Activated B cell treated with CpG ODN at 0.5 μM for 24 hours (primary cell): ENCODE data around the gene WBP4. TPM values are rescaled to one million over a fixed set of nuclear protein-coding genes. Genes with fewer than 3 reads are reported as not detected.

ENCODE experiments used
- ATAC-seq: fragments of 200-7000 bp; cut with Tn5 transposase; one replicate; pipeline ENCODE4 v1.10.0; 2021; ENCODE audit warnings: low read depth, mild to moderate bottlenecking, moderate library complexity
- CTCF ChIA-PET: fragments of 350-600 bp; sonication (Branson Sonifier 250); formaldehyde crosslinking; loops from one replicate; lab custom pipeline; 2021; ENCODE audit warnings: antibody characterized with exemption; lab: Charles Lee
- POLR2A ChIA-PET: fragments of 350-600 bp; sonication (Branson Sonifier 250); formaldehyde crosslinking; loops from one replicate; lab custom pipeline; 2021; ENCODE audit warnings: antibody characterized with exemption; lab: Charles Lee
- DNase-seq: peaks from one replicate; pipeline ENCODE4 v3.0.0; 2022
- H3K27ac Mint-ChIP-seq: one replicate; pipeline ENCODE4 v1.8.0; 2020; ENCODE audit warnings: mixed read lengths
- H3K27me3 Mint-ChIP-seq: one replicate; pipeline ENCODE4 v1.8.0; 2021; ENCODE audit warnings: mixed read lengths
- H3K36me3 Mint-ChIP-seq: one replicate; pipeline ENCODE4 v1.8.0; 2021; ENCODE audit warnings: low read depth, mixed read lengths
- H3K4me1 Mint-ChIP-seq: one replicate; pipeline ENCODE4 v1.8.0; 2021; ENCODE audit warnings: mixed read lengths
- H3K4me3 Mint-ChIP-seq: one replicate; pipeline ENCODE4 v1.8.0; 2020; ENCODE audit warnings: mild to moderate bottlenecking, mixed read lengths
- H3K9me3 Mint-ChIP-seq: one replicate; pipeline ENCODE4 v1.8.0; 2020; ENCODE audit warnings: mixed read lengths
- CTCF ChIP-seq: fragments of 200-600 bp; IDR thresholded peaks from one replicate; pipeline ENCODE4 v1.8.0; 2022; ENCODE audit warnings: antibody characterized with exemption, mild to moderate bottlenecking
- intact Hi-C: fragments of 100-400 bp; cut with micrococcal nuclease; formaldehyde crosslinking; loops from one replicate; pipeline ENCODE4 v1.15.1; 2024
- total RNA-seq: library from RNA; stranded (reverse); gene quantifications from 2 replicates; pipeline ENCODE4 v1.2.3, GENCODE V29; 2022

Gene WBP4
- total RNA-seq, 1 donor from 2014 or later, result 8.6 TPM

- POLR2A ChIA-PET, result interaction anchor here (0.8 to 7.9 kb wide), 12 partner anchors 10 to 352 kb away, joined by 3 to 118 read pairs (median 6); partner anchors contain the start of gene WBP4
- CTCF ChIA-PET, result interaction anchor here (2.1 to 2.4 kb wide), 2 partner anchors 37 to 43 kb away, joined by 9 to 11 read pairs; no protein-coding TSS in a partner anchor
- intact Hi-C loops, result loop anchor here (1.0 to 10.0 kb wide), 3 partner anchors 10 to 1258 kb away; partner anchors contain the start of genes AKAP11 and FOXO1
- Mint-ChIP-seq H3K4me1 (peaks cover 57% of the 10 kb centered on the region), H3K27ac (peak overlapping the region; percentile 92), H3K27me3 (no peaks in the 10 kb centered on the region), H3K36me3 (peaks cover 42% of the 10 kb centered on the region), H3K9me3 (no peaks in the 10 kb centered on the region), H3K4me3 (peak overlapping the region; percentile 94)
- no peak for TF ChIP-seq CTCF
- DNase-seq (no peak), ATAC-seq (peak; percentile 36)
Observed at GRCh38 chr13:41017159-41017558, 44.1 kb upstream of the WBP4 start.

GRCh38 chr13:41017817-41018601 is 43.3 kb upstream of the WBP4 start:
- ChIA-PET CTCF (interaction anchor here (1.1 to 2.4 kb wide), 5 partner anchors 36 to 241 kb away, joined by 3 to 11 read pairs (median 5); no protein-coding TSS in a partner anchor), POLR2A (interaction anchor here (0.6 to 7.9 kb wide), 16 partner anchors 11 to 353 kb away, joined by 3 to 118 read pairs (median 6); partner anchors contain the start of gene WBP4)
- H3K4me3 Mint-ChIP-seq, result peak overlapping the region; percentile 94
- no peaks in the 10 kb centered on the region for H3K9me3 Mint-ChIP-seq
- H3K27me3 Mint-ChIP-seq, result no peaks in the 10 kb centered on the region
- intact Hi-C loops, result loop anchor here (1.0 to 10.0 kb wide), 5 partner anchors 11 to 1257 kb away; partner anchors contain the start of genes AKAP11, FOXO1 and NAA16
- peaks cover 53% of the 10 kb centered on the region for H3K4me1 Mint-ChIP-seq
- H3K36me3 Mint-ChIP-seq, result peaks cover 38% of the 10 kb centered on the region
- DNase-seq, result no peak
- ATAC-seq, result no peak
- H3K27ac Mint-ChIP-seq, result peak overlapping the region; percentile 92
- TF ChIP-seq CTCF, result no peak

GRCh38 chr13:41018602-41018948 is 42.7 kb upstream of the WBP4 start:
- CTCF ChIA-PET, result interaction anchor here (0.6 to 2.4 kb wide), 9 partner anchors 35 to 241 kb away, joined by 3 to 11 read pairs (median 3); no protein-coding TSS in a partner anchor
- POLR2A ChIA-PET, result interaction anchor here (0.6 to 7.9 kb wide), 16 partner anchors 12 to 1254 kb away, joined by 3 to 118 read pairs (median 6); partner anchors contain the start of gene WBP4
- TF ChIP-seq CTCF, result no peak
- no peaks in the 10 kb centered on the region for H3K9me3 Mint-ChIP-seq
- H3K4me3 Mint-ChIP-seq, result peak overlapping the region; percentile 94
- ATAC-seq (no peak), DNase-seq (no peak)
- peaks cover 49% of the 10 kb centered on the region for H3K4me1 Mint-ChIP-seq
- intact Hi-C loops, result loop anchor here (2.0 to 10.0 kb wide), 4 partner anchors 44 to 1256 kb away; partner anchors contain the start of genes AKAP11, FOXO1 and NAA16
- H3K27me3 Mint-ChIP-seq, result no peaks in the 10 kb centered on the region
- H3K27ac Mint-ChIP-seq, result peak overlapping the region; percentile 99
- peaks cover 33% of the 10 kb centered on the region for H3K36me3 Mint-ChIP-seq

- H3K4me1 Mint-ChIP-seq, result peaks cover 46% of the 10 kb centered on the region
- CTCF ChIA-PET, result interaction anchor here (0.6 to 2.4 kb wide), 10 partner anchors 14 to 242 kb away, joined by 3 to 11 read pairs (median 3); no protein-coding TSS in a partner anchor
- ATAC-seq, result peak; percentile 87
Observed at GRCh38 chr13:41019011-41019487, 42.3 kb upstream of the WBP4 start, which contains the start of gene ELF1. ELF1 (minus strand) TSS chr13:41019316; CDS start chr13:40982054, 37,262 bp downstream.

More at GRCh38 chr13:41019011-41019487, 42.3 kb upstream of the WBP4 start, which contains the start of gene ELF1:
- intact Hi-C loops, result loop anchor here (1.0 to 10.0 kb wide), 9 partner anchors 34 to 1256 kb away; partner anchors contain the start of genes AKAP11, FOXO1, MTRF1 and NAA16
- H3K9me3 Mint-ChIP-seq, result no peaks in the 10 kb centered on the region
- no peaks in the 10 kb centered on the region for H3K27me3 Mint-ChIP-seq
- peaks cover 31% of the 10 kb centered on the region for H3K36me3 Mint-ChIP-seq
- POLR2A ChIA-PET, result interaction anchor here (0.6 to 7.9 kb wide), 17 partner anchors 12 to 1254 kb away, joined by 3 to 118 read pairs (median 6); partner anchors contain the start of gene WBP4
- H3K27ac Mint-ChIP-seq, result peak within 1 kb of the TSS; percentile 99
- TF ChIP-seq CTCF, result no peak
- DNase-seq, result peak; percentile 26
- H3K4me3 Mint-ChIP-seq, result peak within 1 kb of the TSS; percentile 94
